A549 (cell line): ENCODE data around the gene TIAL1. TPM values are rescaled to one million over a fixed set of nuclear protein-coding genes. Genes with fewer than 3 reads are reported as not detected.

Source experiments
- ATAC-seq, 2 experiments: fragments of 200-7000 bp in 1 of 2; fragments of >200 bp in 1 of 2; cut with Nextera tagmentation in 1 of 2; cut with Tn5 transposase in 1 of 2; 3 replicates each; pipeline versions ENCODE4 v1.8.0 to v1.9.1; 2018 to 2020; ENCODE audit warnings: mild to moderate bottlenecking in 1 of 2, moderate library complexity in 1 of 2
- CTCF ChIA-PET: fragments of 300-600 bp; sonication (Branson Sonifier 250); formaldehyde crosslinking; extraction: SDS; loops from one replicate; lab custom pipeline; 2021; ENCODE audit warnings: antibody characterized with exemption, inconsistent platforms; lab: Yijun Ruan, JAX
- POLR2A ChIA-PET: fragments of 350-600 bp; formaldehyde crosslinking; extraction: SDS; loops from one replicate; lab custom pipeline; 2021; ENCODE audit warnings: antibody characterized with exemption, inconsistent platforms; lab: Yijun Ruan, JAX
- DNase-seq, 2 experiments: peaks; one replicate each; pipeline versions ENCODE4 v3.0.0 to v3.0.0-alpha.2; 2011 to 2016; ENCODE audit warnings: low read depth in 1 of 2, low spot score in 1 of 2
- FAIRE-seq: peaks from 2 replicates; lab custom pipeline; 2011; peaks lifted over from hg19 to GRCh38; lab: Jason Lieb, UNC
- H3K27ac ChIP-seq, 2 experiments: fragments of >200 bp; sonication (Bioruptor Twin); formaldehyde crosslinking; 3 replicates each; pipeline ENCODE4 v1.5.1; 2016 to 2017
- H3K4me1 ChIP-seq: fragments of >200 bp; sonication (Bioruptor Twin); formaldehyde crosslinking; 3 replicates; pipeline ENCODE4 v1.6.1; 2016
- H3K4me2 ChIP-seq: fragments of >200 bp; sonication (Bioruptor Twin); formaldehyde crosslinking; 3 replicates; pipeline ENCODE4 v1.6.1; 2016
- H3K4me3 ChIP-seq: fragments of >200 bp; sonication (Bioruptor Twin); formaldehyde crosslinking; 3 replicates; pipeline ENCODE4 v1.5.1; 2016
- H3K9me3 ChIP-seq: fragments of >200 bp; sonication (Bioruptor Twin); formaldehyde crosslinking; 3 replicates; pipeline ENCODE4 v1.6.1; 2016
- BCL3 ChIP-seq: fragments of >200 bp; sonication (Bioruptor Twin); formaldehyde crosslinking; IDR thresholded peaks from 3 replicates; pipeline ENCODE4 v1.6.1; 2016
- CHD2 ChIP-seq: fragments of 150-350 bp; IDR thresholded peaks from 2 replicates; pipeline ENCODE4 v1.6.1; 2014; ENCODE audit warnings: low read length; ENCODE audit not compliant: partially characterized antibody
- E2F6 ChIP-seq: IDR thresholded peaks from 2 replicates; pipeline ENCODE4 v1.6.1; 2012; ENCODE audit warnings: low read depth, borderline replicate concordance
- EHF ChIP-seq: fragments of 250-450 bp; sonication (Bioruptor Pico); IDR thresholded peaks from 2 replicates; pipeline ENCODE4 v1.5.0; 2020; ENCODE audit warnings: mild to moderate bottlenecking
- FOSB ChIP-seq: fragments of 250-450 bp; sonication (Bioruptor Pico); IDR thresholded peaks from 2 replicates; pipeline ENCODE4 v1.5.0; 2020; ENCODE audit warnings: mild to moderate bottlenecking, moderate library complexity
- HDAC2 ChIP-seq: fragments of 200-600 bp; sonication (generic); IDR thresholded peaks from 2 replicates; pipeline ENCODE4 v1.6.1; 2016
- HMGXB4 ChIP-seq: fragments of 250-450 bp; sonication (Bioruptor Pico); IDR thresholded peaks from 2 replicates; pipeline ENCODE4 v1.5.0; 2021; ENCODE audit warnings: mild to moderate bottlenecking, moderate library complexity, borderline replicate concordance
- HOXB13 ChIP-seq: fragments of 250-450 bp; sonication (Bioruptor Pico); IDR thresholded peaks from 2 replicates; pipeline ENCODE4 v1.5.0; 2020; ENCODE audit warnings: low read depth, mild to moderate bottlenecking, moderate library complexity
- JUN ChIP-seq, 2 experiments: fragments of >200 bp; sonication (Bioruptor Twin); formaldehyde crosslinking; IDR thresholded peaks; 2 replicates in 1 of 2; 3 replicates in 1 of 2; pipeline ENCODE4 v1.6.1; 2016 to 2017
- KDM1A ChIP-seq: fragments of 200-600 bp; sonication (generic); IDR thresholded peaks from 2 replicates; pipeline ENCODE4 v1.6.1; 2016; ENCODE audit warnings: low read depth, mild to moderate bottlenecking
- MYC ChIP-seq: IDR thresholded peaks from 2 replicates; pipeline ENCODE4 v1.6.1; 2012; ENCODE audit warnings: mild to moderate bottlenecking, inconsistent platforms, low read length, improper control_type of control experiment, borderline replicate concordance
- NPAS2 ChIP-seq: fragments of 250-450 bp; sonication (Bioruptor Pico); IDR thresholded peaks from 2 replicates; pipeline ENCODE4 v1.8.0; 2022; ENCODE audit warnings: mild to moderate bottlenecking, moderate library complexity, borderline replicate concordance
- NR3C1 ChIP-seq: fragments of >200 bp; sonication (Bioruptor Twin); formaldehyde crosslinking; IDR thresholded peaks from 3 replicates; pipeline ENCODE4 v1.6.1; 2017
- PHF8 ChIP-seq: fragments of 200-600 bp; sonication (generic); IDR thresholded peaks from 2 replicates; pipeline ENCODE4 v1.6.1; 2016; ENCODE audit warnings: low read depth, mild to moderate bottlenecking, antibody characterized with exemption, moderate library complexity, borderline replicate concordance
- POLR2A ChIP-seq: IDR thresholded peaks from 2 replicates; pipeline ENCODE4 v1.6.1; 2012; ENCODE audit warnings: mild to moderate bottlenecking, low read length
- SMC3 ChIP-seq: fragments of >200 bp; sonication (Bioruptor Twin); formaldehyde crosslinking; IDR thresholded peaks from 3 replicates; pipeline ENCODE4 v1.6.1; 2018; ENCODE audit warnings: inconsistent platforms
- TP53 ChIP-seq: fragments of 250-450 bp; sonication (Bioruptor Pico); IDR thresholded peaks from 2 replicates; pipeline ENCODE4 v1.5.0; 2021; ENCODE audit warnings: mild to moderate bottlenecking, moderate library complexity
- ZSCAN20 ChIP-seq: fragments of 250-450 bp; sonication (Bioruptor Pico); IDR thresholded peaks from 2 replicates; pipeline ENCODE4 v1.8.0; 2022; ENCODE audit warnings: mild to moderate bottlenecking, moderate library complexity
- WGBS: methylation state at CpG from one replicate; pipeline ENCODE4 v1.1.6; 2017; ENCODE audit errors: missing lambda C conversion rate; 5-methylcytosine and 5-hydroxymethylcytosine counted together
- polyA minus RNA-seq: library from RNA; depleted of rRNA, polyadenylated mRNA; stranded (reverse); fragments of >200 nt; gene quantifications from 2 replicates; pipeline ENCODE4 v1.2.3, GENCODE V29; 2011; rRNA and poly(A)+ RNA removed
- polyA plus RNA-seq, 4 experiments: library from polyadenylated mRNA; depleted of rRNA in 3 of 4; stranded (reverse); fragments of >200 nt; fragmentation: RNase III in 1 of 4; extraction: RNeasy Plus Mini Kit Qiagen cat#74134 plus additional on column Dnase treatment in 1 of 4; gene quantifications; 2 replicates in 3 of 4; 3 replicates in 1 of 4; pipeline ENCODE4 v1.2.3, GENCODE V29; 2011 to 2017
- TF ChIP-seq, protein P1 (sequence below): IDR thresholded peaks from 2 replicates; pipeline ENCODE4 v1.6.1; 2012
- TF ChIP-seq, protein P2 (sequence below): fragments of 450-650 bp; IDR thresholded peaks from 2 replicates; pipeline ENCODE4 v1.6.1; 2014; ENCODE audit warnings: antibody characterized with exemption
- TF ChIP-seq, protein P3 (sequence below): fragments of >200 bp; sonication (Bioruptor Twin); formaldehyde crosslinking; IDR thresholded peaks from 2 replicates; pipeline ENCODE4 v1.6.1; 2016
- TF ChIP-seq, protein P4 (sequence below): fragments of 200-600 bp; sonication (generic); IDR thresholded peaks from 2 replicates; pipeline ENCODE4 v1.6.1; 2016; ENCODE audit warnings: antibody characterized with exemption, mild to moderate bottlenecking, moderate library complexity

The TIAL1 gene, protein sequence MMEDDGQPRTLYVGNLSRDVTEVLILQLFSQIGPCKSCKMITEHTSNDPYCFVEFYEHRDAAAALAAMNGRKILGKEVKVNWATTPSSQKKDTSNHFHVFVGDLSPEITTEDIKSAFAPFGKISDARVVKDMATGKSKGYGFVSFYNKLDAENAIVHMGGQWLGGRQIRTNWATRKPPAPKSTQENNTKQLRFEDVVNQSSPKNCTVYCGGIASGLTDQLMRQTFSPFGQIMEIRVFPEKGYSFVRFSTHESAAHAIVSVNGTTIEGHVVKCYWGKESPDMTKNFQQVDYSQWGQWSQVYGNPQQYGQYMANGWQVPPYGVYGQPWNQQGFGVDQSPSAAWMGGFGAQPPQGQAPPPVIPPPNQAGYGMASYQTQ
- polyA plus RNA-seq (2011; rRNA removed) (101 and 115 TPM in 2 replicates), polyA plus RNA-seq (2017; fragmentation: RNase III; extraction: RNeasy Plus Mini Kit Qiagen cat#74134 plus additional on column Dnase treatment) (88.1 to 89.5 TPM (median 88.8 TPM) in 3 replicates), polyA minus RNA-seq (61.5 and 64.7 TPM in 2 replicates)
- polyA plus RNA-seq (2012; cell fraction: cytosol; rRNA removed) = 40.8 and 45.1 TPM in 2 replicates
- 54.7 and 77.8 TPM in 2 replicates for polyA plus RNA-seq (2012; cell fraction: nucleus; rRNA removed)

DNA sequence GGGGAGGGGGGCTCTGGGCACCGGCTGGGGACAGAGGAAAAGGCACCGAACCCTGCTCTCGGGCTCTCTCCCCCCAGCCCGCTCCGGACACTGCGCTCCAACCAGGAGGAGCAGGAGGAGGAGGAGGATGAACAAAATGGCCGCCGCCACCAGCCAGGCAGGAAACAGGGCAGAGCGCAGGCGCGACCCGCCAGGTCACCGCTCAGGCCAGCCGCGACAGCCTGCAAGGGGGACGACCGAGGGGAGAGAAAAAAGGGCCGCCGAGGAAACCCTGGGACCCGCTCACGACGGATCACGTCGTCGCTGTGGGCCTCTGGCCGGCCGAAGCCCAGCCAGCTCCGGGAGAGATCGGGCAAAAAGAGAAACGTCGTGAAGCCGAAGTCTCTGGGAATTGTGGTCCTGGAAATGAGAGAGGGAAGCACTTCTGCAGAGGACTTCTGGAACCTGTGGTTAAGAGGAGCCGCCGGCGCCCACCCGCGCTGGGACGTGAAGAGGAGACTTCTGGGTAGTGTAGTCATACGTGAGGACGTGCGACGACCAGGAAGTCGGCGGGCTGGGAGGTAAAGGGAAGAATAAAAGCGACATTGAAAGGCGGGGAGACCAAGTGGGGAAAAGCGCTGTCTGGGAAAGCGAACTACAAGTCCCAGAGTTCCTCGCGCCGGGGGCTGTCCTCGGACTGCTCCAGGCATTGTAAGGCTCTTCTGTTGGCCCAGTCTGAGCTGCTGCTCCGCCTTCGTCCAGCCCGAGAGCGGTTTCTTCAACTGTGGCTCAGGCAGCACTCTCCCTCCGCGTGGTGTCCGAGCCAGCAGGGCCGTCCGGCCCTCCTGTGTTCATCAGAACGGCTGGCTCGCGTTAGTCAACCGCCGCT lies at the start of gene TIAL1:
TSS of gene TIAL1 (minus strand) at position 428 of the 868 bp plus-strand sequence. CDS start 499 bp downstream, outside the sequence.
- TF ChIP-seq E2F6 (peak; percentile 84), FOSB (no peak), POLR2A (peak; percentile 74), PHF8 (peak; percentile 62; the same call in 1 of the 2 replicates), SMC3 (no peak), TP53 (CRISPR knock-in tag) (peak; percentile 71; the same call in 1 of the 2 replicates), BCL3 (peak; percentile 74; the same call in 2 of the 3 replicates), JUN (IDR thresholded peaks at IDR 0.05) (peak; percentile 95 to 97), HOXB13 (CRISPR knock-in tag) (no peak; the same call in 1 of the 2 replicates), MYC (peak; percentile 90)
- TF ChIP-seq, protein P1, sequence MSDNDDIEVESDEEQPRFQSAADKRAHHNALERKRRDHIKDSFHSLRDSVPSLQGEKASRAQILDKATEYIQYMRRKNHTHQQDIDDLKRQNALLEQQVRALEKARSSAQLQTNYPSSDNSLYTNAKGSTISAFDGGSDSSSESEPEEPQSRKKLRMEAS = peak; percentile 97
- TF ChIP-seq, protein P2, sequence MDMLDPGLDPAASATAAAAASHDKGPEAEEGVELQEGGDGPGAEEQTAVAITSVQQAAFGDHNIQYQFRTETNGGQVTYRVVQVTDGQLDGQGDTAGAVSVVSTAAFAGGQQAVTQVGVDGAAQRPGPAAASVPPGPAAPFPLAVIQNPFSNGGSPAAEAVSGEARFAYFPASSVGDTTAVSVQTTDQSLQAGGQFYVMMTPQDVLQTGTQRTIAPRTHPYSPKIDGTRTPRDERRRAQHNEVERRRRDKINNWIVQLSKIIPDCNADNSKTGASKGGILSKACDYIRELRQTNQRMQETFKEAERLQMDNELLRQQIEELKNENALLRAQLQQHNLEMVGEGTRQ = 0 out of 2 replicates have a peak, but pooled peaks have one; percentile 28
- Histone ChIP-seq H3K4me3 (peak within 1 kb of the TSS; percentile 97), H3K4me2 (peak within 1 kb of the TSS; percentile 95), H3K9me3 (no peaks in the 10 kb centered on the region), H3K4me1 (peaks cover 38% of the 10 kb centered on the region), H3K27ac (peak within 1 kb of the TSS; percentile 96 to 97)
- WGBS = under 1% methylated on average over 55 of the region's 66 CpGs
- DNase-seq = peak; percentile 94 to 100
- ChIA-PET POLR2A (interaction anchor here (0.5 to 3.3 kb wide), 11 partner anchors 8 to 390 kb away, joined by 3 to 17 read pairs (median 4); partner anchors contain the start of genes BAG3, GRK5, INPP5F and MCMBP), CTCF (interaction anchor here (0.6 to 2.0 kb wide), 6 partner anchors 9 to 263 kb away, joined by 3 to 14 read pairs (median 4); no protein-coding TSS in a partner anchor)
- FAIRE-seq = peak; percentile 98
- ATAC-seq = peak; percentile 94 to 95

- FAIRE-seq (no peak), ATAC-seq (no peak), DNase-seq (no peak)
- 71% methylated on average over 3 of the region's 3 CpGs for WGBS
- Histone ChIP-seq H3K4me3 (no peak overlapping the region), H3K9me3 (no peaks in the 10 kb centered on the region), H3K4me1 (no peaks in the 10 kb centered on the region), H3K27ac (no peak overlapping the region), H3K4me2 (no peak overlapping the region)
- ChIA-PET POLR2A (no interaction called here), CTCF (interaction anchor here (1.1 to 2.6 kb wide), 3 partner anchors 18 to 36 kb away, joined by 4 to 23 read pairs (median 7); no protein-coding TSS in a partner anchor)
- no peak for TF ChIP-seq HOXB13 (CRISPR knock-in tag)
- TF ChIP-seq, protein P3, sequence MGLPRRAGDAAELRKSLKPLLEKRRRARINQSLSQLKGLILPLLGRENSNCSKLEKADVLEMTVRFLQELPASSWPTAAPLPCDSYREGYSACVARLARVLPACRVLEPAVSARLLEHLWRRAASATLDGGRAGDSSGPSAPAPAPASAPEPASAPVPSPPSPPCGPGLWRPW = no peak
- TF ChIP-seq HMGXB4 (CRISPR knock-in tag) = no peak
- TF ChIP-seq NR3C1 = no peak
- no peak for TF ChIP-seq CHD2
- no peak for TF ChIP-seq ZSCAN20 (CRISPR knock-in tag)
- TF ChIP-seq EHF (CRISPR knock-in tag) = no peak
- TF ChIP-seq, protein P4, sequence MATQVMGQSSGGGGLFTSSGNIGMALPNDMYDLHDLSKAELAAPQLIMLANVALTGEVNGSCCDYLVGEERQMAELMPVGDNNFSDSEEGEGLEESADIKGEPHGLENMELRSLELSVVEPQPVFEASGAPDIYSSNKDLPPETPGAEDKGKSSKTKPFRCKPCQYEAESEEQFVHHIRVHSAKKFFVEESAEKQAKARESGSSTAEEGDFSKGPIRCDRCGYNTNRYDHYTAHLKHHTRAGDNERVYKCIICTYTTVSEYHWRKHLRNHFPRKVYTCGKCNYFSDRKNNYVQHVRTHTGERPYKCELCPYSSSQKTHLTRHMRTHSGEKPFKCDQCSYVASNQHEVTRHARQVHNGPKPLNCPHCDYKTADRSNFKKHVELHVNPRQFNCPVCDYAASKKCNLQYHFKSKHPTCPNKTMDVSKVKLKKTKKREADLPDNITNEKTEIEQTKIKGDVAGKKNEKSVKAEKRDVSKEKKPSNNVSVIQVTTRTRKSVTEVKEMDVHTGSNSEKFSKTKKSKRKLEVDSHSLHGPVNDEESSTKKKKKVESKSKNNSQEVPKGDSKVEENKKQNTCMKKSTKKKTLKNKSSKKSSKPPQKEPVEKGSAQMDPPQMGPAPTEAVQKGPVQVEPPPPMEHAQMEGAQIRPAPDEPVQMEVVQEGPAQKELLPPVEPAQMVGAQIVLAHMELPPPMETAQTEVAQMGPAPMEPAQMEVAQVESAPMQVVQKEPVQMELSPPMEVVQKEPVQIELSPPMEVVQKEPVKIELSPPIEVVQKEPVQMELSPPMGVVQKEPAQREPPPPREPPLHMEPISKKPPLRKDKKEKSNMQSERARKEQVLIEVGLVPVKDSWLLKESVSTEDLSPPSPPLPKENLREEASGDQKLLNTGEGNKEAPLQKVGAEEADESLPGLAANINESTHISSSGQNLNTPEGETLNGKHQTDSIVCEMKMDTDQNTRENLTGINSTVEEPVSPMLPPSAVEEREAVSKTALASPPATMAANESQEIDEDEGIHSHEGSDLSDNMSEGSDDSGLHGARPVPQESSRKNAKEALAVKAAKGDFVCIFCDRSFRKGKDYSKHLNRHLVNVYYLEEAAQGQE = no peak
- no peak for TF ChIP-seq HDAC2
- no peak for TF ChIP-seq NPAS2 (CRISPR knock-in tag)
- TF ChIP-seq, protein P2 = no peak
- no peak for TF ChIP-seq KDM1A
Measured at GRCh38 chr10:119644994-119645393, 48.2 kb upstream of the TIAL1 start.
